ENCODE measurements around the gene CARNS1.
"Not testable (repeated sequence)": the region's sequence is repeated elsewhere in the genome, so short reads cannot be mapped to it uniquely, and the experiment has no call there.

DNA sequence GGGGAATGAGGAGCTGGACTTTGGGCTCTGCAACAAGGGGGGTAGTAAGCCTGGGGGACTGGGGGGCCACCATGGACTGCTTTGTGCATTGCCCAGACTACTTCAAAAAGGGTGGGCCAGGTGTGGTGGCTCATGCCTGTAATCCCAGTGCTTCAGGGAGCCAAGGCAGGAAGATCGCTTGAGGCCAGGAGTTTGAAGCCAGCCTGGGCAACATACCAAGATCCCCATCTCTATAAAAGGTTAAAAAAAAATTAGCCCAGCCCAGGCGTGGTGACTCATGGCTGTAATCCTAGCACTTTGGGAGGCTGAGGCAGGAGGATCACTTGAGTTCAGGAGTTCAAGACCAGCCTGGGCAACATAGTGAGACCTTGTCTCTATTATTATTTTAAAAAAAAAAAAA lies 50.1 kb downstream of the CARNS1 start:
- TF ChIP-seq, protein P1, sequence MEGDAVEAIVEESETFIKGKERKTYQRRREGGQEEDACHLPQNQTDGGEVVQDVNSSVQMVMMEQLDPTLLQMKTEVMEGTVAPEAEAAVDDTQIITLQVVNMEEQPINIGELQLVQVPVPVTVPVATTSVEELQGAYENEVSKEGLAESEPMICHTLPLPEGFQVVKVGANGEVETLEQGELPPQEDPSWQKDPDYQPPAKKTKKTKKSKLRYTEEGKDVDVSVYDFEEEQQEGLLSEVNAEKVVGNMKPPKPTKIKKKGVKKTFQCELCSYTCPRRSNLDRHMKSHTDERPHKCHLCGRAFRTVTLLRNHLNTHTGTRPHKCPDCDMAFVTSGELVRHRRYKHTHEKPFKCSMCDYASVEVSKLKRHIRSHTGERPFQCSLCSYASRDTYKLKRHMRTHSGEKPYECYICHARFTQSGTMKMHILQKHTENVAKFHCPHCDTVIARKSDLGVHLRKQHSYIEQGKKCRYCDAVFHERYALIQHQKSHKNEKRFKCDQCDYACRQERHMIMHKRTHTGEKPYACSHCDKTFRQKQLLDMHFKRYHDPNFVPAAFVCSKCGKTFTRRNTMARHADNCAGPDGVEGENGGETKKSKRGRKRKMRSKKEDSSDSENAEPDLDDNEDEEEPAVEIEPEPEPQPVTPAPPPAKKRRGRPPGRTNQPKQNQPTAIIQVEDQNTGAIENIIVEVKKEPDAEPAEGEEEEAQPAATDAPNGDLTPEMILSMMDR (optimal IDR thresholded peaks at IDR 0.05 in 1 of 3, IDR thresholded peaks at IDR 0.05 in 1 of 3, conservative IDR thresholded peaks at IDR 0.05 in 1 of 3; ENCODE audit: extremely low read depth in 1 of 3, insufficient read depth in 2 of 3, low read length in 3 of 3): not testable (repeated sequence)
- TF ChIP-seq EZH2 (IDR thresholded peaks at IDR 0.05; ENCODE audit: low read length): not testable (repeated sequence)

All from keratinocyte (primary cell).